HG03159 (cell line): ENCODE measurements around the gene SHFL.

Source experiments
- ATAC-seq: cut with Tn5 transposase; IDR thresholded peaks from one replicate; pipeline ENCODE4 v1.9.1; 2021; ENCODE audit warnings: mild to moderate bottlenecking, moderate library complexity; ENCODE audit not compliant: unreplicated experiment

SHFL gene

DNA sequence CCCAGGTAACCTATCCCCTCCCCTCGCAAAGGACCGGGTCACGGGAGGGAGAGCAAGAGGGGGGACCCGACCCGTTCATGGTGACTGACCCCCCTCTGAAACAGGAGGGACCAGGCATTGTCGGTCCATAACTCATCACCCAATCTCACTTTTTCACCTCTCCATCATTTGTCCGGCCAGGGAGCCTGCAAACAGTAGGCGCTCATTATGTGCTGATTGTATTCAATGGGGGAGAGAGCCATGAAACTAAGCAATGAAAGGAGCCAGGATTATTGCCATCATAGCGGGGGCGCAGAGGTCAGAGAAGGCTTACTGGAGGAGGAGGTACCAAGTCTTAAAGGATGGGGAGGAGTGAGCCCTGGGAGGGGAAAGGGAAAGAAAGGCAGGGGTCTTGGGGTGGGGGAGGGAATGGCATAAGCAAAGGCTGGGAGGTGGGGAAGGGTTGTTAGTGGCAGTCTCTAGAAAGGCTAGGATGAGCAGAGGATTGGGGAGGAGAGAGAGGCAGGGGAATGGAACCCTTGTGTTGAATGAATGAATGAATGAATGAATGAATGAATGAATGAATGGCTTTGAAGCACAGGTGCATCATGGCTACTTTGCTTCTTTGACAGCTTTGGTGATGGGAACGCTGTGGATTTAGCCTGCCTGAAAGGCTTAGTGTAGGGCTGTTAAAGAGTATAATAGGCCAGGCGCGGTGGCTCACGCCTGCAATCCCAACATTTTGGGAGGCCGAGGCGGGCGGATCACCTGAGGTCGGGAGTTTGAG is 1.4 kb downstream of the SHFL start:
- no peak for ATAC-seq

DNA sequence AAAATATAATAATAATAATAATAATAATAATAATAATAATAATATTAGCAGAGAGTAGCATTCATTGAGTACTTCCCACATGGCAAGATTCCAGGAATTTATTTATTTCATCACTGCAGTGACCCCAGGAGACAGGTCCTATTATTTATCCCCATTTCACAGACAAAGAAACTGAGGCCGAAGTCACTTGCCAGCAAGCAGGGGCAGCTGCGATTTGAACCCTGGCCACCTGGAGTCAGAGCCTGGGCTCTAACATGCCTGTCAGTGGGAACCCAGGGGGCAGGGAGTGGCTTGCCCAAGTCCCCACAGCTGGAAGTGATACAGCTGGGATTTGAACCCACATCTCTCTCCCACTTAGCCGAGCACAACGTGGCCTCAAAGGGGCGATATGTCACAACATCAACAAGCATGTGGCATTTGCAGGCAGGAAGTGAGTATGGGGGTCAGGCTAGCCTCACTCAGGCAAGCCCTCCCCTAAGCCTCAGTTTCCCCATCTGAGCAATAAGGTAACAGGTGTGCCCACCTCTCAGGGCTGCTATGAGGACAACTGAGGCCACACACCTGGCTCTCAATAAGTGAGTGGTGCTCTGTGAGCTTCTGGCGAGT is 2.9 kb downstream of the SHFL start:
- ATAC-seq, result no peak

- ATAC-seq, result no peak
These were observed 3.8 kb downstream of the SHFL start for GRCh38 chr19:10089801-10090375.

DNA sequence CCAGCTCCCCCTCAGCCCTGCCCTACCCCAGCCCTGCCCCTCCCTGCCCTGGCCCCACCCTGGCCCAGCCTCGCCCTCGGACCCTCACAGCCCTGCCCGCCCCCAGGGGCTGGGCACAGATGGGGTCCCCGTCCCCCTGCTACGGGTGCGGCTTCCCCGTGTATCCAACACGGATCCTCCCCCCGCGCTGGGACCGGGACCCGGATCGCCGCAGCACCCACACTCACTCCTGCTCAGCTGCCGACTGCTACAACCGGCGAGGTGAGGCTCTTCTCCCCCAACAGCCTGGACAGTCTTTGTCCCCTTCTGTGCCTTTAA is 5.2 kb downstream of the SHFL start:
- ATAC-seq, result no peak

DNA sequence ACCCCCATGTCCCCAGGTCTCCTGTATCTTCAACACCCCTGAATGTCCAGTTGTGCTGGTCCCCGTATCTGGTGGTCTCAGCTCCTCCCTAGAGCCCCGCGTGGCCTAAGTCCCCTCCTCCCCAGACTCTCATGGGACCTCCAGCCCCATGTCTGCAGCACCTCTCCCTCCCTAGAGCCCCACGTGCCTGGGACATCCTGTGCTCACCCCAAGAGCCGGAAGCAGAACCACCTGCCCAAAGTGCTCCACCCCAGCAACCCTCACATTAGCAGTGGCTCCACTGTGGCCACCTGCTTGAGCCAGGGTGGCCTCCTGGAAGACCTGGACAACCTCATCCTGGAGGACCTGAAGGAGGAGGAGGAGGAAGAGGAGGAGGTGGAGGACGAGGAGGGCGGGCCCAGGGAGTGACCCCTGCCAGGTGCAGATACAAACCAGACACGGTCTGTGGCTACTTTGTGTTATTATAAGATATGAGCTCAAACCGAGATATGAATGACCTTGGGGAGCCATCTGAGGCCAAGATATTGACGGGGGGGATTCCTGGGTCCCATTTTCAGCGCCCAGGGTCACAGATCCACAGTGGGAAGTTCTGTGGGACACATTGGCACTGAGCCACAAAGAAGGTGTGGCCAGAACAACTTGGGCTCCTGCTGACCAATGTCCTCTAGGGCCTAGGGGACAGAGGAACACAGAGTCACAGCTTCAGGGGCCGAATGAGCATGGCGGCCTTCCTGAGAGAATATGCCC is 6.0 kb downstream of the SHFL start:
- no peak for ATAC-seq

DNA sequence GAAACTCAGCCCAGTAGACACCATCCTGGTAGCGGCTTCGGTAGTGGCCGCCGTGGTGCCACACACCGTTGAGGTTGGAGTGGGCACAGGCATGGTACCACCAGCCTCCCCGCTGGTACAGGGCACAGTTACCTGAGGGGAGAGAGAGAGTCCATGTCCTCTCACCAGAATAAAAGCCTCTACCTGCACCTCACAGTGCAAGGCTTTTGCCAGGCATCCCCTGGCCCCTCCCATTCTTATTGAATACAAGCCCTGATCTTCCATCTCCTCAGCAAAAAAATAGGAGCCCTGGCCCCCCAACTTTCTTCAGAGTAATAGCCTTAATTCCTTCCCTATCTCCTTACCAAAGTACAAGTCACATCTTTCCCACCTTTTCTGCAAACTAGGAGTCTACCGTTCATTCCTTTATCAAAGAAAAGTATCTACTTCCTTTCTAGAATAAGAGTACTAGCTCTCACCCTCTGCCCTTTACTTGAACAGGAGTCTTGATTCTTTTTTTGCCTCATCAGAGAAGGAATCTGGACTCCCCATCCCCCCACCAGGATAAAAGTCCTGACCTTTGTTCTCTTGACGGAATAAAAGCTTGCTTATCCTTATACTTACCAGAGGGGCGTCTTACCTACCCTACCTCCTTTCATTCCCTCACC is 6.7 kb downstream of the SHFL start:
- ATAC-seq, result no peak

DNA sequence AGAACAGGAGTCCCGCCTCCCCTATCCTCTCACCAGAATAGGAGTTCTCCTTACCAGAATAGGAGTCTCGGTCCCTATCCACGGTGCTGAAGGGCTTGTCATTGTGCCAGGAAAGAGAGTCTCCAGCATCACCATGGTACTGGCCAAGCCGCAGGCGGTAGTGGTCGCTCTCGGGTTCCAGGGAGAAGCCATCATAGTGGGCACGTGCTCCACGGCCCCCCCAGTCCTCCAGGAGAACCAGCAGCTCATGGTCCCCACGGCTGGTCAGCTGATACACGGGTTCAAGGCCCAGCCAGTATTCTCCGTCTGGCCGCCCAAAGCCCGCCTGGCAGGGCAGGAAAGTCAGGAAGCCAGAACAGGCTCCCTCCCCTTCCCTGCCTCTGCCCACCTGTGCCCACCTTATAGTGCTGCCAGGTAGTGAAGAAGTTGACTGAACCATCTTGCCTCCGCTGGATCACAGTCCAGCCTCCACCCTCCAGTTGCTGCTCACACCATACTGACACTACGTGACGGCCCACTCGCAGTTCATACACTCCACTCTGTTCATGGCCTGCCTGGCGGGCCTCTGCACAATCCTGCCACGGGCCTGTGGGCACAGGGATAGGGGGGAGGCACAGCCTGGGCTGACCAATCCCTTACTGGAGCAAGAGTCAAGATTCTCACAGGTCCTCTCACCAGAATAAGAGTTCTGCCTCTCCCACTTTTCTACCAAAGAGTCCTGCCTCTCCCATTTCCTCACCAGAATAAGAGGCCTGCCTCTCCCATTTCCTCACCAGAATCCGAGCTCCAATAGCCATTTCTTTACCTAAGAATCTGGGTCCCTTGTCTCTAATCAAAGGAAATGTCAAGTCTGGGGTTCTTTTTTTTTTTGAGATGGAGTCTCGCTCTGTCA is 7.4 kb downstream of the SHFL start:
- no peak for ATAC-seq

DNA sequence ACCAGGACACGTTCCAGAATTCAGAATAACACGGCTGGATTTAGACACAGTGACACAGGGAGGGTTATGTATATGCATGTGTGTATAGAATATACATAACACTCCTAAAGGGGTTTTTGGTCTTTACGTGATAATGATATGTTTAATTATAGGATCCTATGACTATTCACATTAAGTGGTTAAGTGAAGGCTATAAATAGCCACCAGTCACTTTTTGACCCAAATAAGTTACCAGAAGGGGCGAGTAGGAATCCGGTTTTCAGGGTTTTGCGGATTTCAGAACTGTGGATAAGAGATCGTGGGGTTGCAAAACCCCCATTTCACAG is 9.5 kb downstream of the SHFL start:
- no peak for ATAC-seq

DNA sequence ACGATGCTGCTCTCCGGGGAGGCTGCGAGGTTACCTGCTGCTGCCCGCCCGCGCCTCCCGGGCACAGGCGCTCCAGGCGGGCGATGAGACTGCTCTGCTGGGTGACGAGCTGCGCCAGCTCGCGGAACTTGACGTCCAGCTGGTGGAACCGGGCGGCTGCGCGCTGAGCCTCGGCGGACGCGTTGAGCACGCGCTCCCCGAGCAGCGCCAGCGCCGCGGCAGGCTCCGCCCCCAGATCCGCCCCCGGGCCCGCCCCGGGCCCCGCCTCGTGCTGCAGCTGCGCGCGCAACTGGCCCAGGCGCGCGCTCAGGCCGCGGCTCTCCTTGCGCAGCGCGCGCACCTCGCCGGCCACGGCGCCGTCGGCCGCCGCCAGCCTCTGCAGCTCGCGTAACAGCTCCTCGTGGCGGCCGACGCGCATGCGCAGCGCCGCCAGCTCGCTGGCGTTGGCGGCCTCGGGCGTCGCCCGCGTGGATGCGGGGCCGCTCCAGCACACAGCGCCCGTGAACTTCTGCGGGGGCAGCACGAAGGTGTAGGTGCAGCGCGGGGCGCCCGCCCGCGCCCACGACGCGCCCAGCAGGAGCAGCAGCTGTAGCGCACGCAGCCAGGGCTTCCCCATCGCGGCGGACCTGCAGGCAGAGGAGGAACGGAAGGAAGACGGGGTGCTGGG is 10.0 kb downstream of the SHFL start:
- peak; percentile 61 for ATAC-seq

DNA sequence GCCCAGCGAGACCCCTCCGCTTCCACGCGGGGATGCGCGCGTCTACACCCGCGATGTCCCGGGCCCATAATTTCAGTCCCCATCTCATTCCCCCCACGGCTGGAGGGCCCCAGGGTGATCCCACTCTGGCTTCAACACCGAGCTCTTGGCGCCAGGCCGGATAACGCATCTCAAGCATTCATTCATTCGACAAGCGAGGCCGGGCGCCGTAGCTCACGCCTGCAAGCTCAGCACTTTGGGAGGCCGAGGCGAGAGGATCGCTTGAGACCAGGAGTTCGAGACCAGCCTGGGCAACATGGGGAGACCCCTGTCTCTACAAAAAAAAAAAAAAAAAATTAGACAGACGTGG is 10.5 kb downstream of the SHFL start:
- ATAC-seq, result no peak

GRCh38 chr19:10100163-10100785 is 14.2 kb downstream of the SHFL start:
- ATAC-seq, result no peak

GRCh38 chr19:10102787-10103236 is 16.7 kb downstream of the SHFL start:
- ATAC-seq, result peak; percentile 32

GRCh38 chr19:10104130-10104513 is 18.0 kb downstream of the SHFL start:
- ATAC-seq, result no peak

GRCh38 chr19:10104665-10105508 is 18.8 kb downstream of the SHFL start:
- ATAC-seq, result peak; percentile 36

DNA sequence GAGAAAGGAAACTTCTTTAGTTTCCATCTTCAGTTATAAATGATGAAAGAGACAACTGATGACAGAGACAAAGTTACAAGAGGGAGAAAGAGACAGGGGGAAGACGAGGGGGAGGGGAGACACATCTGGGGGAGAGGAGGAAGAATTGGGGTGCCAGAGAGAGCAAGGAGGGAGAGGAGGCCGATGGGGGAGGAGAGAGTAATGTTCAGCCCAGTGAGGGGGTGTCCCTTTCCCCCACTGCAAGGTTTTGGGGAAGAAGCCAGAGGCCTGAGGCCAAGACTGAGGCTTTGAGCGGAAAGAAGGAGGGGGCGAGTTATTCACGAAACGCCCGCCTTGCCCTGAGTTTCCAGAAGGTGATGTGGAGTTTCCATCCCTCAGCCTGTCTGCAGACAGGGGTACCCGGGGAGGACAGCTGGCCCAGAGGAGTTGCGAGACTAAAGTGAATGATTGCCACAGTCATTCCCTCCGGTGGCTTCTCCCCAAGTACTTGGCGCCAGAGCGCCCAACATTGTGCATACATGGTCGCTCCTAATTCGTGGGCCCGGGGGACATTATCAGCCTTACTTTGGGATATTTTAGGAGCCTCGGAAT is 19.5 kb downstream of the SHFL start:
- ATAC-seq, result peak; percentile 20

DNA sequence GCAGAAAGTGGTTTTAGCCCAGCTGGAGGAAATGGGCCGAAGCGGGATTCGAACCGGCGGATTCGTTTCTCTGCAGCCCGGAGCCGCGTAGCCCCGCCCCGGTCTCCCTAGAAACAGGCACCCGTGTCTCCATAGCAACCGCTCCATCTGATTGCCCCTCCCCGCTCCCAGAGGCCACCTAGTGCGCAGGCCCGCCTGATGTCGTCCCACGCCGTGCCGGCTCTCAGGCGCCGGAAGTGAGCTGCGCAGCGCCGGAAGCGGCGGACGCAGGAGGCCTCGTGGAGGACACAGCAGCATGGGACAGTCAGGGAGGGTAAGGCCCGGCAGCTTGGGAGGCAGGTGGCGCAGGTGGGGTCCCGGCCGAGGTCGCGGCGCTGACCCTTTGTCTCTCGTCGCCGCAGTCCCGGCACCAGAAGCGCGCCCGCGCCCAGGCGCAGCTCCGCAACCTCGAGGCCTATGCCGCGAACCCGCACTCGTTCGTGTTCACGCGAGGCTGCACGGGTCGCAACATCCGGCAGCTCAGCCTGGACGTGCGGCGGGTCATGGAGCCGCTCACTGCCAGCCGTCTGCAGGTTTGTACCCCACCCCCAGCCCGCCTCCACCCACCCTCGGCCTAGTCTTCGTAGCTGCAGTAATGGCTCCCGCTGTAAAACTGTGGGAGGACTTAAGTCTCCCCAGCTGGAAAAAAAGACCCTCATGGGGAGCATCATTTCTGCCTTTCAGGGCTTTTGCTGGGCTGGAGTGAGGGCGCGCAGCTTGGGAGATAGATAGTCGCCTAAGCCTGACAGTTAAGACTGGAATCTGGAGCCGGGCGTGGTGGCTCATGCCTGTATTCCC is 20.2 kb downstream of the SHFL start, which contains the start of gene PPAN:
TSS of gene PPAN (plus strand) at position 263 of the 837 bp plus-strand sequence. CDS start at position 296, 33 bp downstream.
- peak; percentile 49 for ATAC-seq

DNA sequence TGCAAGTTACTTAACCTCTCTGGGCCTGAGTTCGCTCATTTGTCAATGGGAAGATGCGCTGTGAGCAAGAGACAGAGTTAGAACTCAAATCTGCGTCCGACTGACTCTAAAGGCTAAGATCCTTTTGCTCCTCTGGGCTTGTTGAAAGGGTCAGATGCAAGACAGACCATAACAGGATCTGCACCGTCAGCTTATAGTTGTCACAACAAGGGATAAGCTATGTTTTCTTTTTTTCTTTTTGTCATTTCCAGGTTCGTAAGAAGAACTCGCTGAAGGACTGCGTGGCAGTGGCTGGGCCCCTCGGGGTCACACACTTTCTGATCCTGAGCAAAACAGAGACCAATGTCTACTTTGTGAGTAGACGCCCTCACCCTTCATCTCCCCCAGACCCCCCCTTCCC is 21.1 kb downstream of the SHFL start:
- ATAC-seq, result no peak
